GM18870 (cell line): ENCODE data around the gene TMEM37.
A peak's percentile ranks its signal among the peaks of the same experiment; 100 is the strongest.

Experiments used
- ATAC-seq: cut with Tn5 transposase; IDR thresholded peaks from one replicate; pipeline ENCODE4 v1.9.1; 2021; ENCODE audit warnings: moderate library complexity; ENCODE audit not compliant: unreplicated experiment

TMEM37 gene

GRCh38 chr2:119476301-119477112 is 44.9 kb downstream of the TMEM37 start:
- no peak for ATAC-seq

DNA sequence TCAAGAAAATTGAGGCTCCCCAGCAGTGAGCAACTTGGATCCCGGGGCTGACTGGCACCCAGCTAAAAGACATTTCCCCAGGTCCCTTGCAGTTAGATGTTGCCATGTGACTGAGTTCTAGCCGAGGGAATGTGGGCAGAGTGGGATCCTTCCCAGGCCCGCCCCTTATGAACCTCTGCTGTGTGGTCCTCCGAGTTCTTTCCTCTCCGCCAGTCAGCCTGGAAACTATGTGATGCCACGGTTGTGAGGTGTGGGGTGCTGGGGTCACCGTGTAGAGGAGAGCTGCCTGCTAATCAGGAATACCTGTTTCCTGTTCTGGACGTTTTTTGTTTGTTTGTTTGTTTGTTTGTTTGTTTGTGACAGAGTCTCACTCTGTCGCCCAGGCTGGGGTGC is 45.5 kb downstream of the TMEM37 start:
- no peak for ATAC-seq

GRCh38 chr2:119478188-119478977 is 46.7 kb downstream of the TMEM37 start:
- ATAC-seq = no peak

- no peak for ATAC-seq
Observed at GRCh38 chr2:119478978-119479295, 47.3 kb downstream of the TMEM37 start.

DNA sequence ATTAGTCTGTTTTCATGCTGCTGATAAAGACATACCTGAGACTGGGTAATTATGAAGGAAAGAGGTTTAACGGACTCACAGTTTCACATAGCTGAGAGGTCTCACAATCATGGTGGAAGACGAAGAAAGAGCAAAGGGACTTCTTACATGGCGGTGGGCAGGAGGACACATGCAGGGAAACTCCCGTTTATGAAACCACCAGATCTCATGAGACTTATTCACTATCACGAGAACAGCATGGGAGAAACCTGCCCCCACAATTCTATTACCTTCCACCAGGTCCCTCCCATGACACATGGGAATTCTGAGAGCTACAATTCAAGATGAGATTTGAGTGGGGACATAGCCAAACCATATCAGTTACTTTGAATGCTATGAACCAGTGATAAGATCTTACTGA is 48.5 kb downstream of the TMEM37 start:
- ATAC-seq = no peak

- no peak for ATAC-seq
Observed at GRCh38 chr2:119480718-119481142, 49.1 kb downstream of the TMEM37 start.

GRCh38 chr2:119481501-119482455 is 50.1 kb downstream of the TMEM37 start:
- no peak for ATAC-seq

GRCh38 chr2:119482481-119483394 is 51.1 kb downstream of the TMEM37 start:
- ATAC-seq = no peak

GRCh38 chr2:119483395-119483753 is 51.7 kb downstream of the TMEM37 start:
- no peak for ATAC-seq

GRCh38 chr2:119483896-119484718 is 52.5 kb downstream of the TMEM37 start:
- no peak for ATAC-seq

GRCh38 chr2:119484834-119485233 is 53.2 kb downstream of the TMEM37 start:
- no peak for ATAC-seq

GRCh38 chr2:119485336-119486110 is 53.9 kb downstream of the TMEM37 start:
- ATAC-seq = no peak

DNA sequence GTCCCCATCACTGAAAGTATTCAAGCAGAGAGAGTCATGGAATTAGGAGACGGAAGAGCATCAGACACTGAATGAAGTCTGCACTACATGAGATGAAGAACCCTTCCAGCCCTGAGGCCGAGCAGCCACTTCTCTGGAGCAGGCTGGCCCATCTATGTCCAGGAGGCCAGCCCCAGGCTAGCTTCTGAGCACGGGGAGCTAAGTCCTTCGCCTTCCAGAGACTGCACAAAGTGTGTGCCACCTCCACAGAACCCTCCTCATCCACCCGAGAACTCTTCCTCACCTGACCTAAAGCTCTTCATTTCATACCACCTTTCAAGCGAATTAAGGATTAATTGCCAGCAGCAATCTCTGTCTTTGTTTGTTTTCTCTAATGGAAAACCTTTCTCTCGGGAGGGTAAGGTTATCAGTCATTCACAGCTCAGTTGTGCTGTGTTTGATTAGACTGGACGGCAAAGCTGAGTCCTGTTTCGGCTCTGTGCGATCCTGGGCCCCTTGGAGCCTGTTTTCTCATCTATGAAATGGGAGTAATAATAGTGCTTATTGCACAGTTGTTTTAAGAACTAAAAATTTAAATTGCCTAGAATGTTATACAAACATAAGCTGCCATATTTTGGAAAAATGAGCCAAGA is 54.7 kb downstream of the TMEM37 start:
- ATAC-seq = no peak

DNA sequence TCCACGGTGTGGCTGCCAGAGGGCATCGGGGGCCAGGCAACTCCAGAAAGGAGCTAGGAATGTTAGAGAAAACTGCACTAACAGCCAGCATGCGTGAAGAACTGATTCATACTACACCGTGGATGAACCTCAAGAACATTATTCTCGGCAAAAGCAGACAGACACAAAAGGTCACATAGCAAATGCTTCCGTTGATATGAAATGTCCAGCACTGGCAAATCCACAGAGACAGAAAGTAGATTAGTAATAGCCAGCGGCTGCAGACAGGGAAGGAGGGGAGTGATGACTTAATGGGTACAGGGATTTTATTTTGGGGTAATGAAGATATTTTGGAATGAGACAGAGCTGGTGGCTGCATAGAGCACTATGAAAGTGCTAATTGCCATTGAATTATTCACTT is 55.2 kb downstream of the TMEM37 start:
- no peak for ATAC-seq

- ATAC-seq = peak; percentile 82
Observed at GRCh38 chr2:119487434-119488244, 56.0 kb downstream of the TMEM37 start.
